ENCODE data around the gene CTDSPL2.
A peak's percentile ranks its signal among the peaks of the same experiment; 100 is the strongest.

CTDSPL2 gene

DNA sequence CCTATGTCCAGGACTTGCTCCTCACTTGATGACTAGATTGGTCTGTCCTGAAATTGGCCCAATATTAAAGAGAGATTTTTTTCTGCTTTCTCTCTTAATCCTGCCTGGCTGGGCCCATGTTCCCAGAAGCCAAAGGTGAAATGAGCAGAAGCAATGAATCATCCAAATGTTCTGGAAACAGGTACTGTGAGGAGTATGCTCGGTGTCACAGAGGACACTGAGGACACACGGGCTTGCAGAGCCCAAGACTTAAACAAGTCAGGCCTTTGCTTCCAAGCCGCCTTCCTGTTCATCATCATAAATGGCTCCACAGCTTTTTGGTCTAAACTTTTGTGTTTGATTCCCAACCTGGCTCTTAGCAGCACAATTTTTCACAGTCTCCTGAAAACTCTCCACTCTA lies 140.9 kb downstream of the CTDSPL2 start:
- H3K4me3 Mint-ChIP-seq = no peak overlapping the region
- TF ChIP-seq, protein P1, sequence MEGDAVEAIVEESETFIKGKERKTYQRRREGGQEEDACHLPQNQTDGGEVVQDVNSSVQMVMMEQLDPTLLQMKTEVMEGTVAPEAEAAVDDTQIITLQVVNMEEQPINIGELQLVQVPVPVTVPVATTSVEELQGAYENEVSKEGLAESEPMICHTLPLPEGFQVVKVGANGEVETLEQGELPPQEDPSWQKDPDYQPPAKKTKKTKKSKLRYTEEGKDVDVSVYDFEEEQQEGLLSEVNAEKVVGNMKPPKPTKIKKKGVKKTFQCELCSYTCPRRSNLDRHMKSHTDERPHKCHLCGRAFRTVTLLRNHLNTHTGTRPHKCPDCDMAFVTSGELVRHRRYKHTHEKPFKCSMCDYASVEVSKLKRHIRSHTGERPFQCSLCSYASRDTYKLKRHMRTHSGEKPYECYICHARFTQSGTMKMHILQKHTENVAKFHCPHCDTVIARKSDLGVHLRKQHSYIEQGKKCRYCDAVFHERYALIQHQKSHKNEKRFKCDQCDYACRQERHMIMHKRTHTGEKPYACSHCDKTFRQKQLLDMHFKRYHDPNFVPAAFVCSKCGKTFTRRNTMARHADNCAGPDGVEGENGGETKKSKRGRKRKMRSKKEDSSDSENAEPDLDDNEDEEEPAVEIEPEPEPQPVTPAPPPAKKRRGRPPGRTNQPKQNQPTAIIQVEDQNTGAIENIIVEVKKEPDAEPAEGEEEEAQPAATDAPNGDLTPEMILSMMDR (IDR thresholded peaks at IDR 0.05) = no peak
- peaks cover 35% of the 10 kb centered on the region for H3K9me3 Mint-ChIP-seq
- peak overlapping the region; percentile 85 for H3K27ac Mint-ChIP-seq
- H3K36me3 Mint-ChIP-seq (ENCODE audit: low read depth) = peaks cover 80% of the 10 kb centered on the region
- DNase-seq = no peak
- H3K27me3 Mint-ChIP-seq (ENCODE audit: low read depth, poor library complexity) = no peaks in the 10 kb centered on the region
- no peaks in the 10 kb centered on the region for H3K4me1 Mint-ChIP-seq

DNA sequence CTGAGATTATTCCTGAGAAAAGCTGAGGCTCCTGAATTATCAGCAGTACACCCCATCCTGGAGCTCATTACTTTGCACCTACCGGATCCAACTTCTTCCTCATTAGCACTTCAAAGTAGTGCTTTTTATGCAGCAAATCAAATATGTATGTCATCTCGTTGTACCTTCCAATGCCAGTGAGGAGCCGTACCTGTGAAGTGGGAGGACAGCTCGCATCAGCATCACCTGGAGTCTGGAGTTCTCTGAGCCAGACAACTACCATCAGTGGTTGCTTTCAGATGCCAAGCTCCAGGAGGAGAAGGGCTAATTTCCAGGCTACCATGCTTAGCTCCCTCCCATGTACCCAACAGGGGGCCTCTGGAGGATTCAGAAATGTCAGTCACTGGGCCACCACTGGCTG lies 141.9 kb downstream of the CTDSPL2 start:
- Mint-ChIP-seq H3K27me3 (ENCODE audit: low read depth, poor library complexity) (no peaks in the 10 kb centered on the region), H3K27ac (no peak overlapping the region), H3K9me3 (peaks cover 25% of the 10 kb centered on the region), H3K4me3 (no peak overlapping the region), H3K4me1 (no peaks in the 10 kb centered on the region), H3K36me3 (ENCODE audit: low read depth) (peaks cover 76% of the 10 kb centered on the region)
- TF ChIP-seq, protein P1 (IDR thresholded peaks at IDR 0.05) = no peak
- no peak for DNase-seq

DNA sequence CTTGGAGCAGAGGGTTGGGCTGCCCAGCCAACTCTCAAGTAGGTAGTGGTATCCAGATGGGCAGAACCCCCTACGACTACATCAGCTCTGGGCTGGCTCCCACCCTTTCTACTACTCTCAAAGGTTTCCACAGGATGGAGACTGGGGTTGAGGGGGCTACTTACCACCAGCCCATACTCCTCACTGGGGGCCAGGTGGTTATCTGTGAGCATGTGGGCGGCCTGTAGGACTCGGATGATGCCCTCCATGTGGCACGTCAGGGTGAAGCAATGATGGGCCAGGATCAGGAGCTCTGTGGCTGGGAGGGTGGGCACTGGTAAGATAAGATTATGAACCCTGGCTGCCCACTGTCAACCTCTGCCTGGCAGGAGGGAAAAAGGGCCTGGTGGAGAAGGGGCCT lies 142.9 kb downstream of the CTDSPL2 start:
- Mint-ChIP-seq H3K27ac (no peak overlapping the region), H3K4me3 (no peak overlapping the region), H3K9me3 (peaks cover 15% of the 10 kb centered on the region), H3K4me1 (no peaks in the 10 kb centered on the region), H3K27me3 (ENCODE audit: low read depth, poor library complexity) (no peaks in the 10 kb centered on the region), H3K36me3 (ENCODE audit: low read depth) (peaks cover 76% of the 10 kb centered on the region)
- DNase-seq = no peak
- TF ChIP-seq, protein P1 (IDR thresholded peaks at IDR 0.05) = no peak

DNA sequence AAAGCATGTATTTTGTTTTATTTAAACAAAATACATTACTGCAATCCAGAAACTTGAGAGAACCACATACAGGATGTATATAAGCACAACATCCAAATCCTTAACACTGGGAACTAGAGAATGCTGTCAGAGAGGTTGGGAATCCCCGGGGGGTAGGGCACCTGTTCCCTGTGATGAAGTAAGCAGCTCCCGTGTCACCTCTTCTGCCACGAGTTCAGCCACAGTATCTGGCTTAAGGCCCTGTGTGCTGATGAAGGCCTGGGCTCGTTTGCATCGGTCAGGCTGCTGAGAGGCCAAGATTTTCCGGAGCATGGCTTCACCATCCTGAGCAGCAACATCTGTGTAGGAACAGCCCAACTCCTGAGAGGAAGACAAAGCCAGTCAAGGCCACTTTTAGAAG lies 146.0 kb downstream of the CTDSPL2 start:
- Mint-ChIP-seq H3K27ac (no peak overlapping the region), H3K27me3 (ENCODE audit: low read depth, poor library complexity) (no peaks in the 10 kb centered on the region), H3K4me1 (no peaks in the 10 kb centered on the region), H3K36me3 (ENCODE audit: low read depth) (peaks cover 65% of the 10 kb centered on the region), H3K4me3 (no peak overlapping the region), H3K9me3 (no peaks in the 10 kb centered on the region)
- TF ChIP-seq, protein P1 (IDR thresholded peaks at IDR 0.05) = no peak
- no peak for DNase-seq

DNA sequence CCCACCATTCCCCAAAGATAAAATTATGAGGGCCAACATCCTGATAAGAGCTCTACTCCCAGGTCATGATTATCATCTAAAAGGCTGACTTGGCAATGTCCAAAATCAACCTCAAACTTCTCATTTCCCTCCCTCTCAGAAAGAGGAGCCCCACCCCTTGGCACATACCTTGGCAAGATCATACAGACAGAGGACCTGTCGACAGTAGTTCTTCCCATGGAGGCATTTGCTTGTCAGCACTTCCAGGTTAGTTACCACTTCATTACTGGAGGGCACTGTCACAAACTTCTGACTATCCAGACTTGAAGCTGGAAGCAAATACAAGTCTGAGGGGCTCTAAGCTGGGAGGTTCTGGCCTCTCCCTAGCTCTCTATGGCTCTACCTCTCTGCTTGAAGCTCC lies 147.3 kb downstream of the CTDSPL2 start:
- DNase-seq = no peak
- H3K9me3 Mint-ChIP-seq = no peaks in the 10 kb centered on the region
- H3K27ac Mint-ChIP-seq = peak overlapping the region; percentile 60
- TF ChIP-seq, protein P1 (IDR thresholded peaks at IDR 0.05) = no peak
- H3K4me3 Mint-ChIP-seq = no peak overlapping the region
- H3K27me3 Mint-ChIP-seq (ENCODE audit: low read depth, poor library complexity) = no peaks in the 10 kb centered on the region
- H3K36me3 Mint-ChIP-seq (ENCODE audit: low read depth) = peaks cover 59% of the 10 kb centered on the region
- H3K4me1 Mint-ChIP-seq = no peaks in the 10 kb centered on the region

All from nephron progenitor cell (in vitro differentiated cells).